Lower leg skin (tissue), 3 donors: ENCODE measurements around the gene NR5A2.

Source experiments
- CTCF ChIP-seq, 3 donors: fragments of 450-650 bp; IDR thresholded peaks; one replicate each; pipeline ENCODE4 v1.5.1; 2016; ENCODE audit warnings: antibody characterized with exemption in 3 of 3, mild to moderate bottlenecking in 3 of 3, moderate library complexity in 2 of 3
- POLR2A ChIP-seq, 2 donors: fragments of 450-650 bp; IDR thresholded peaks; one replicate each; pipeline ENCODE4 v1.6.1; 2016 to 2017; ENCODE audit warnings: antibody characterized with exemption in 2 of 2, mild to moderate bottlenecking in 1 of 2, moderate library complexity in 1 of 2

DNA sequence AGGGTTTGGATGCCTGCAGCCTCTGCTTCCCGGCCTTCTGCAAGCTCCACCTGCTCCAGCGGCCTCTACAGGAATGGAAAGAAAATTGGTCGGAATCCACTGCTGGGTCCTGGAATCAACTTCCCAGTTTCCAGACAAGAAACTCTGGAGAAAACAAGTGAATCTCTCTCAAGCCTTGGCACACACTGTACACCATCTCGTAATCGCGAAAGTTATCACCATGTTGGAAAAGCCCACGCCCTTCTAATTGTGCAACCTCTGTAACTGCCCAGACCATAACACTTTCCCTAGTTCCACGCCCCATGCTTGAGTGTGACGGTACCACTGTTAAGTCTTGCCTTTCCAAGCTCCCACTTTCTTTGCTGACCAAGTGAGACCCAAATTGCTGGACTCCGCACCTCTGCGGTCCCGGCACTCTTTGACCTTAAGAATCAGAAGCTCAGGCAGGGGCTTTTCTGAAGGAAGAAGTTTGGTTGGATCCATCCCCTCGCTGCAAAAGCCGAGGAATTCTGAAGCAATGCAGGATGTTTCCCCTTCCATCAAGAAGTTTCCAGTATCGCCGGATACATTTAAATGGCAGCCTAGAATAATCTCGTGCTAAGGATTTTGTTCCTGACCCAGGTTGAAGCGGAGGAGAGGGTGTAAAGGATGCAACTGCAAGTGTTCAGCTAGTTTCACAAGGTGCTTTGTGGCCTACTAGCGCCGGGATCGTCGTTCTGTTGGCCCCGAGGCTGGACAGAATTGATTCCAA, 6.2 kb downstream of the NR5A2 start:
- TF ChIP-seq CTCF (IDR thresholded peaks at IDR 0.05), result no peak
- TF ChIP-seq POLR2A (IDR thresholded peaks at IDR 0.05), result no peak
